SK-N-SH (cell line): ENCODE measurements around the gene JAKMIP3. TPM values are rescaled to one million over a fixed set of nuclear protein-coding genes. Genes with fewer than 3 reads are reported as not detected.

ENCODE experiments used
- CTCF ChIA-PET: fragments of 300-600, 350-600 bp; formaldehyde crosslinking; extraction: SDS; loops from one replicate; lab custom pipeline; 2021; lab: Yijun Ruan, JAX
- POLR2A ChIA-PET: fragments of 350-600 bp; sonication (Branson Sonifier 250); formaldehyde crosslinking; extraction: SDS; loops from one replicate; lab custom pipeline; 2020; ENCODE audit warnings: antibody characterized with exemption, inconsistent platforms; lab: Yijun Ruan, JAX
- DNase-seq: peaks from one replicate; pipeline ENCODE4 v3.0.0; 2012
- H2AFZ ChIP-seq: fragments of 200-600 bp; sonication (generic); 2 replicates; pipeline ENCODE4 v1.8.1; 2016; ENCODE audit warnings: antibody characterized with exemption, mild to moderate bottlenecking, low read depth
- H3F3A ChIP-seq: fragments of 200-600 bp; sonication (generic); replicated peaks from 2 replicates; pipeline ENCODE3; 2016; ENCODE audit warnings: antibody characterized with exemption, mild to moderate bottlenecking; ENCODE audit not compliant: insufficient read depth
- H3K27ac ChIP-seq, 2 experiments: fragments of 200-500 bp in 1 of 2; fragments of 200-600 bp in 1 of 2; sonication (Bioruptor generic) in 1 of 2; sonication (generic), shearing (Covaris generic) in 1 of 2; 2 replicates each; pipeline versions ENCODE4 v1.5.1 to v1.6.1; 2014 to 2016; ENCODE audit warnings: low read depth in 2 of 2, inconsistent platforms in 1 of 2, low read length in 1 of 2, mild to moderate bottlenecking in 1 of 2, mixed read lengths in 1 of 2
- H3K27me3 ChIP-seq: fragments of 200-600 bp; sonication (generic), shearing (Covaris generic); 2 replicates; pipeline ENCODE4 v1.6.1; 2016; ENCODE audit warnings: mixed run types; ENCODE audit not compliant: insufficient read depth
- H3K36me3 ChIP-seq, 2 experiments: fragments of 200-500 bp in 1 of 2; fragments of 200-600 bp in 1 of 2; sonication (Bioruptor generic) in 1 of 2; sonication (generic) in 1 of 2; replicated peaks in 1 of 2; 2 replicates each; pipeline versions ENCODE3 to v1.5.1; 2014 to 2016; ENCODE audit warnings: low read length in 1 of 2, mild to moderate bottlenecking in 1 of 2; ENCODE audit not compliant: insufficient read depth in 2 of 2, control insufficient read depth in 1 of 2
- H3K4me1 ChIP-seq, 2 experiments: fragments of 200-500 bp in 1 of 2; fragments of 200-600 bp in 1 of 2; sonication (Bioruptor generic) in 1 of 2; sonication (generic), shearing (Covaris generic) in 1 of 2; 2 replicates each; pipeline versions ENCODE4 v1.5.1 to v1.6.1; 2014 to 2016; ENCODE audit warnings: low read depth in 1 of 2, low read length in 1 of 2, mixed run types in 1 of 2; ENCODE audit not compliant: insufficient read depth in 2 of 2, control insufficient read depth in 1 of 2
- H3K4me2 ChIP-seq: fragments of 200-600 bp; sonication (generic), shearing (Covaris generic); 2 replicates; pipeline ENCODE4 v1.6.1; 2017; ENCODE audit warnings: mixed run types
- H3K4me3 ChIP-seq, 2 experiments: fragments of 200-500 bp in 1 of 2; fragments of 200-600 bp in 1 of 2; sonication (Bioruptor generic) in 1 of 2; sonication (generic), shearing (Covaris generic) in 1 of 2; 2 replicates each; pipeline versions ENCODE4 v1.5.1 to v1.8.1; 2014 to 2016; ENCODE audit warnings: low read depth in 2 of 2, inconsistent platforms in 1 of 2, low read length in 1 of 2, mild to moderate bottlenecking in 1 of 2, mixed read lengths in 1 of 2, moderate library complexity in 1 of 2
- H3K79me2 ChIP-seq: fragments of 200-600 bp; sonication (generic); 2 replicates; pipeline ENCODE4 v1.8.1; 2017; ENCODE audit warnings: mild to moderate bottlenecking; ENCODE audit not compliant: insufficient read depth
- H3K9ac ChIP-seq: fragments of 200-600 bp; sonication (generic); 2 replicates; pipeline ENCODE4 v1.6.1; 2017; ENCODE audit warnings: mixed run types
- H3K9me2 ChIP-seq: fragments of 200-600 bp; sonication (generic); 2 replicates; pipeline ENCODE4 v1.6.1; 2017; ENCODE audit warnings: mixed run types
- H3K9me3 ChIP-seq: fragments of 200-600 bp; sonication (generic); 2 replicates; pipeline ENCODE4 v1.6.1; 2017; ENCODE audit warnings: mixed run types, mild to moderate bottlenecking, moderate library complexity
- H4K20me1 ChIP-seq: fragments of 200-600 bp; sonication (generic); 2 replicates; pipeline ENCODE4 v1.6.1; 2017; ENCODE audit warnings: mild to moderate bottlenecking, mixed run types; ENCODE audit not compliant: insufficient read depth
- CHD2 ChIP-seq: fragments of 150-350 bp; IDR thresholded peaks from 2 replicates; pipeline ENCODE4 v1.6.1; 2018; ENCODE audit warnings: low read length; ENCODE audit not compliant: partially characterized antibody
- FOXM1 ChIP-seq: IDR thresholded peaks from 2 replicates; pipeline ENCODE4 v1.4.0; 2012; ENCODE audit warnings: low read depth, mild to moderate bottlenecking
- POLR2AphosphoS5 ChIP-seq: IDR thresholded peaks from 2 replicates; pipeline ENCODE4 v1.6.1; 2012; ENCODE audit warnings: low read depth, low read length
- RFX5 ChIP-seq: IDR thresholded peaks from 2 replicates; pipeline ENCODE4 v1.6.1; 2012; ENCODE audit warnings: mild to moderate bottlenecking, improper control_type of control experiment, low read length
- TAF1 ChIP-seq: IDR thresholded peaks from 2 replicates; pipeline ENCODE4 v1.6.1; 2012; ENCODE audit warnings: low read depth, mild to moderate bottlenecking, low read length, moderate library complexity, borderline replicate concordance
- WGBS: methylation state at CpG from one replicate; pipeline ENCODE4 v1.1.6; 2017; ENCODE audit warnings: low lambda C conversion rate; 5-methylcytosine and 5-hydroxymethylcytosine counted together
- polyA plus RNA-seq, 3 experiments: library from polyadenylated mRNA; depleted of rRNA; stranded (reverse); fragments of >200 nt; gene quantifications; 2 replicates each; pipeline ENCODE4 v1.2.3, GENCODE V29; 2012
- TF ChIP-seq, protein P1 (sequence below): fragments of 150-350 bp; IDR thresholded peaks from 2 replicates; pipeline ENCODE4 v1.6.1; 2017; ENCODE audit warnings: antibody characterized with exemption, low read length, low read depth, borderline replicate concordance
- TF ChIP-seq, protein P2 (sequence below): IDR thresholded peaks from 2 replicates; pipeline ENCODE4 v1.4.0; 2012; ENCODE audit warnings: low read depth
- TF ChIP-seq, protein P3 (sequence below): IDR thresholded peaks from 2 replicates; pipeline ENCODE4 v1.4.0; 2012; ENCODE audit warnings: low read depth, borderline replicate concordance

Gene JAKMIP3
- polyA plus RNA-seq, 1 of the 3 experiments (the other 2 are of a cell fraction): 0.02 TPM

DNA sequence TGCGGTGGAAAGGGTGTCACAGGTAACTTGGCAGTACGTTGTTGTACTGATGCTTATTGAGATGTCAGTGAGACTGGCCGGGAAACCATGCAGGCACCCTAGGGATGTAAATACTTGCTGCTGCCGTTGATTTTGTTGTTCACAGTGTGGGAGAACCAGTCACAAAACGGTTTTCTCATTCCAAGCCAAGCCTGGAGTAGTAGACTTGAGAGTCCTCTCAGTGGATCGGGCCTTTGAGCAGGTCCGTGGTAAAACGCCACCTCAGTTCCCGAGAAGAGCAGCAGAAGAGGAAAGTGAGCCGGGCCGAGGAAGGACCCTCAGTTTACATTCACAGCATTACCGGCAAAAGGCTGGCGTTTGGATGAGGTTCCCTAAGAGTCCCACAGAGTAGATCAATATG, 1.1 kb downstream of the JAKMIP3 start:
- H3K36me3 ChIP-seq: no peaks in the 10 kb centered on the region
- no peak overlapping the region for H3K4me2 ChIP-seq
- no peaks in the 10 kb centered on the region for H3K79me2 ChIP-seq
- TF ChIP-seq RFX5: no peak
- POLR2A ChIA-PET: no interaction called here
- H3K27me3 ChIP-seq: no peaks in the 10 kb centered on the region
- no peaks in the 10 kb centered on the region for H4K20me1 ChIP-seq
- H3K27ac ChIP-seq: no peak overlapping the region
- no peak for DNase-seq
- H3K9me2 ChIP-seq: no peaks in the 10 kb centered on the region
- no peak overlapping the region for H3K9ac ChIP-seq
- H3K9me3 ChIP-seq: no peaks in the 10 kb centered on the region
- no peaks in the 10 kb centered on the region; a peak in 1 of 4 replicates for H3K4me1 ChIP-seq
- no peak overlapping the region for H3K4me3 ChIP-seq
- WGBS: 53% methylated on average over 13 of the region's 13 CpGs
- H2AFZ ChIP-seq: no peak overlapping the region
- CTCF ChIA-PET: no interaction called here
- no peaks in the 10 kb centered on the region for H3F3A ChIP-seq

DNA sequence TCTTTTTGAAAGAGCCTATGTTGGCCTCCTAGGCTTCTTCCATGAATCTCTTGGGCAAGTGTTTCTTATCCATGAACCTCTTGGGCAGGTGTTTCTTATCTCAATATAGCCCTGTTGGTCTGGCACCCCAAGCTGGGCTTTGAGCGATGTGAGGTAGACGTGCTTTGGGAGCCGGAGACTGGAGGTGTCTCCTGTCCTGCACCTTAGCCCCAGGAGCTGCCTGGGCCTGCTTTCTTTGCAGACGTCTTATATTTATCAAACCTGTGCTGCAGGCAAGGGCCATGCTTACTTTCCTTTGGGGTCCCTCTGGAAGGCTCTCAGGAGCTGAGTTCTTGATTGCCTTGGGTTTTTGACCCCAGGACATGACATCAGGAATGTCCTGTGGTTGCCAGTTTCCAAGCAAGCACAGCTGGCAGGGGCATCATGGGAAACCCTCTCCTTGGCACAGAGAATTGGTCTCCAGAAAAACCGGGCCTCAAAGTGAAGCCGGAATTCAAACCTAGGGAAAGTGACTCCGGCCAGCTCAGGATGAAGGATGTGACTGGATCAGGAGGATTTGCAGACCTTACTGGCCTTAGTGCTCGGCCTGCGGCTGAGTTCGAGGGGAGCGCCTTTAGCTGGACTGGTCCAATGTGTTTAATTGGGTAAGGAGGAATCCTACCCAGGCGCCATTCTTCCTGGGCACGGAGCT, 2.8 kb downstream of the JAKMIP3 start:
- Histone ChIP-seq H2AFZ (no peak overlapping the region), H3K36me3 (no peaks in the 10 kb centered on the region), H3K4me2 (no peak overlapping the region), H4K20me1 (no peaks in the 10 kb centered on the region), H3K9me2 (no peaks in the 10 kb centered on the region), H3K27ac (no peak overlapping the region), H3K27me3 (no peaks in the 10 kb centered on the region), H3F3A (no peaks in the 10 kb centered on the region), H3K4me3 (no peak overlapping the region), H3K9me3 (no peaks in the 10 kb centered on the region), H3K9ac (no peak overlapping the region), H3K4me1 (no peaks in the 10 kb centered on the region), H3K79me2 (no peaks in the 10 kb centered on the region)
- ChIA-PET CTCF (no interaction called here), POLR2A (no interaction called here)
- TF ChIP-seq, protein P1, sequence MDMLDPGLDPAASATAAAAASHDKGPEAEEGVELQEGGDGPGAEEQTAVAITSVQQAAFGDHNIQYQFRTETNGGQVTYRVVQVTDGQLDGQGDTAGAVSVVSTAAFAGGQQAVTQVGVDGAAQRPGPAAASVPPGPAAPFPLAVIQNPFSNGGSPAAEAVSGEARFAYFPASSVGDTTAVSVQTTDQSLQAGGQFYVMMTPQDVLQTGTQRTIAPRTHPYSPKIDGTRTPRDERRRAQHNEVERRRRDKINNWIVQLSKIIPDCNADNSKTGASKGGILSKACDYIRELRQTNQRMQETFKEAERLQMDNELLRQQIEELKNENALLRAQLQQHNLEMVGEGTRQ: no peak
- no peak for TF ChIP-seq FOXM1
- no peak for TF ChIP-seq CHD2
- TF ChIP-seq, protein P2, sequence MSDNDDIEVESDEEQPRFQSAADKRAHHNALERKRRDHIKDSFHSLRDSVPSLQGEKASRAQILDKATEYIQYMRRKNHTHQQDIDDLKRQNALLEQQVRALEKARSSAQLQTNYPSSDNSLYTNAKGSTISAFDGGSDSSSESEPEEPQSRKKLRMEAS: no peak
- no peak for TF ChIP-seq TAF1
- TF ChIP-seq, protein P3, sequence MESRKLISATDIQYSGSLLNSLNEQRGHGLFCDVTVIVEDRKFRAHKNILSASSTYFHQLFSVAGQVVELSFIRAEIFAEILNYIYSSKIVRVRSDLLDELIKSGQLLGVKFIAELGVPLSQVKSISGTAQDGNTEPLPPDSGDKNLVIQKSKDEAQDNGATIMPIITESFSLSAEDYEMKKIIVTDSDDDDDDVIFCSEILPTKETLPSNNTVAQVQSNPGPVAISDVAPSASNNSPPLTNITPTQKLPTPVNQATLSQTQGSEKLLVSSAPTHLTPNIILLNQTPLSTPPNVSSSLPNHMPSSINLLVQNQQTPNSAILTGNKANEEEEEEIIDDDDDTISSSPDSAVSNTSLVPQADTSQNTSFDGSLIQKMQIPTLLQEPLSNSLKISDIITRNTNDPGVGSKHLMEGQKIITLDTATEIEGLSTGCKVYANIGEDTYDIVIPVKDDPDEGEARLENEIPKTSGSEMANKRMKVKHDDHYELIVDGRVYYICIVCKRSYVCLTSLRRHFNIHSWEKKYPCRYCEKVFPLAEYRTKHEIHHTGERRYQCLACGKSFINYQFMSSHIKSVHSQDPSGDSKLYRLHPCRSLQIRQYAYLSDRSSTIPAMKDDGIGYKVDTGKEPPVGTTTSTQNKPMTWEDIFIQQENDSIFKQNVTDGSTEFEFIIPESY: no peak
- TF ChIP-seq POLR2AphosphoS5: no peak
- 76% methylated on average over 10 of the region's 13 CpGs for WGBS
- DNase-seq: no peak
